Panc1 (cell line): Measurements from ENCODE around the gene TEDC2. TPM values are rescaled to one million over a fixed set of nuclear protein-coding genes. Genes with fewer than 3 reads are reported as not detected.

Experiments
- ATAC-seq: fragments of 200-7000 bp; cut with Tn5 transposase; 2 replicates; pipeline ENCODE4 v1.9.1; 2020; ENCODE audit warnings: mild to moderate bottlenecking, moderate library complexity
- BruUV-seq: library from RNA; stranded (reverse); fragments of 400-500 nt; replicated peaks from 2 replicates; lab custom pipeline; 2021; lab: Mats Ljungman, UMichigan
- CTCF ChIA-PET: fragments of 300-600 bp; sonication (Branson Sonifier 250); formaldehyde crosslinking; loops from one replicate; lab custom pipeline; 2022; ENCODE audit warnings: antibody characterized with exemption; lab: Charles Lee
- POLR2A ChIA-PET: fragments of 300-600 bp; sonication (Branson Sonifier 250); formaldehyde crosslinking; loops from one replicate; lab custom pipeline; 2022; ENCODE audit warnings: antibody characterized with exemption; lab: Charles Lee
- DNase-seq: peaks from one replicate; pipeline ENCODE4 v3.0.0-alpha.2; 2010; ENCODE audit warnings: low read depth, low spot score
- H3K27ac ChIP-seq: 2 replicates; pipeline ENCODE4 v1.5.1; 2011; ENCODE audit warnings: mild to moderate bottlenecking, low read length, inconsistent platforms
- H3K27me3 ChIP-seq: fragments of 200-500 bp; sonication (Bioruptor generic); 2 replicates; pipeline ENCODE4 v1.6.0; 2014; ENCODE audit warnings: low read length, inconsistent platforms; ENCODE audit not compliant: control insufficient read depth, insufficient read depth
- H3K36me3 ChIP-seq: fragments of 200-500 bp; sonication (Bioruptor generic); 2 replicates; pipeline ENCODE4 v1.5.1; 2014; ENCODE audit warnings: inconsistent platforms, mild to moderate bottlenecking, low read length, moderate library complexity; ENCODE audit not compliant: control insufficient read depth, insufficient read depth
- H3K4me1 ChIP-seq: 2 replicates; pipeline ENCODE4 v1.5.1; 2011; ENCODE audit warnings: inconsistent platforms, mild to moderate bottlenecking, low read length, moderate library complexity; ENCODE audit not compliant: control insufficient read depth, insufficient read depth
- H3K4me3 ChIP-seq, 2 experiments: 2 replicates each; pipeline ENCODE4 v1.5.1; 2011 to 2012; ENCODE audit warnings: low read depth in 2 of 2, low read length in 2 of 2, mild to moderate bottlenecking in 2 of 2, inconsistent platforms in 1 of 2, moderate library complexity in 1 of 2
- H3K9me3 ChIP-seq: fragments of 200-500 bp; sonication (Bioruptor generic); 2 replicates; pipeline ENCODE4 v1.5.1; 2014; ENCODE audit warnings: low read depth, mild to moderate bottlenecking, inconsistent platforms, low read length, moderate library complexity; ENCODE audit not compliant: control insufficient read depth, insufficient read depth
- CTCF ChIP-seq: fragments of 450-650 bp; IDR thresholded peaks from 2 replicates; pipeline ENCODE4 v1.5.1; 2017; ENCODE audit warnings: mild to moderate bottlenecking
- POLR2AphosphoS5 ChIP-seq: IDR thresholded peaks from 2 replicates; pipeline ENCODE4 v1.6.1; 2012; ENCODE audit warnings: mild to moderate bottlenecking, low read depth, low read length, moderate library complexity
- REST ChIP-seq, 2 experiments: IDR thresholded peaks; 2 replicates each; pipeline ENCODE4 v1.6.1; 2011 to 2012; ENCODE audit warnings: low read depth in 2 of 2, control low read depth in 1 of 2, low read length in 1 of 2, mild to moderate bottlenecking in 1 of 2, moderate library complexity in 1 of 2; ENCODE audit not compliant: insufficient read depth in 1 of 2
- SIN3A ChIP-seq: IDR thresholded peaks from 2 replicates; pipeline ENCODE4 v1.6.1; 2012; ENCODE audit warnings: low read depth, mild to moderate bottlenecking, low read length, moderate library complexity, borderline replicate concordance; ENCODE audit not compliant: insufficient read depth
- TCF7L2 ChIP-seq: IDR thresholded peaks from 2 replicates; pipeline ENCODE4 v1.6.1; 2011; ENCODE audit warnings: mild to moderate bottlenecking, low read depth, low read length, inconsistent platforms
- in situ Hi-C: cut with HindIII; loops from 2 replicates; pipeline ENCODE4 v1.10.0; 2016; ENCODE audit warnings: low sequenced_read_pairs, low pct_unique_long_range_greater_than_20kb
- intact Hi-C: fragments of 100-400 bp; cut with micrococcal nuclease; formaldehyde crosslinking; loops from one replicate; pipeline ENCODE4 v1.10.0; 2022; ENCODE audit not compliant: unreplicated experiment
- total RNA-seq: library from RNA; stranded (reverse); gene quantifications from one replicate; pipeline ENCODE4 v1.2.1, GENCODE V29; 2021; ENCODE audit not compliant: unreplicated experiment

The TEDC2 gene
- total RNA-seq, 1 experiment from 2014 or later: 25.0 TPM

- in situ Hi-C loops (no loop called here), intact Hi-C loops (no loop called here)
- no peak for ATAC-seq
- BruUV-seq: no TSS peak
- no peaks in the 10 kb centered on the region for H3K9me3 ChIP-seq
- no peaks in the 10 kb centered on the region for H3K27me3 ChIP-seq
- ChIA-PET CTCF (no interaction called here), POLR2A (no interaction called here)
- no peaks in the 10 kb centered on the region for H3K36me3 ChIP-seq
- no peak for DNase-seq
- H3K27ac ChIP-seq: no peak overlapping the region
- no peak overlapping the region for H3K4me3 ChIP-seq
- H3K4me1 ChIP-seq: 0 out of 2 replicates have a peak, but pooled peaks cover 8% of the 10 kb centered on the region
- TF ChIP-seq TCF7L2: no peak
- TF ChIP-seq CTCF: no peak
- no peak for TF ChIP-seq SIN3A
- no peak for TF ChIP-seq REST (IDR thresholded peaks at IDR 0.05; ENCODE audit: insufficient read depth in 1 of 2, low read depth in 2 of 2, low read length in 1 of 2)
- TF ChIP-seq POLR2AphosphoS5: no peak
Measured at GRCh38 chr16:2481676-2482075, 21.8 kb downstream of the TEDC2 start.

GRCh38 chr16:2482249-2482648 is 22.3 kb downstream of the TEDC2 start:
- Histone ChIP-seq H3K27me3 (no peaks in the 10 kb centered on the region), H3K36me3 (no peaks in the 10 kb centered on the region), H3K4me1 (peaks cover 5% of the 10 kb centered on the region; the same call in 1 of the 2 replicates), H3K4me3 (no peak overlapping the region), H3K27ac (no peak overlapping the region), H3K9me3 (no peaks in the 10 kb centered on the region)
- DNase-seq (no peak), ATAC-seq (no peak)
- ChIA-PET POLR2A (no interaction called here), CTCF (no interaction called here)
- intact Hi-C loops (no loop called here), in situ Hi-C loops (no loop called here)
- BruUV-seq: no TSS peak
- no peak for TF ChIP-seq SIN3A
- no peak for TF ChIP-seq REST (IDR thresholded peaks at IDR 0.05; ENCODE audit: insufficient read depth in 1 of 2, low read depth in 2 of 2, low read length in 1 of 2)
- TF ChIP-seq POLR2AphosphoS5: no peak
- no peak for TF ChIP-seq CTCF
- no peak for TF ChIP-seq TCF7L2
